SK-N-SH treated with all-trans-retinoic acid at 6 μM for 48 hours (cell line): ENCODE results near the gene KRT23.

Source experiments
- ATAC-seq: fragments of 200-7000 bp; cut with Tn5 transposase; 3 replicates; pipeline ENCODE4 v1.9.1; 2020; ENCODE audit warnings: mild to moderate bottlenecking, moderate library complexity
- ARNTL ChIP-seq: fragments of 450-650 bp; formaldehyde crosslinking; IDR thresholded peaks from 2 replicates; pipeline ENCODE4 v1.5.0; 2020; ENCODE audit warnings: low read depth, mild to moderate bottlenecking, moderate library complexity, borderline replicate concordance
- BACH2 ChIP-seq: fragments of 250-450 bp; sonication (Bioruptor Pico); IDR thresholded peaks from 2 replicates; pipeline ENCODE4 v1.9.0; 2021; ENCODE audit warnings: mild to moderate bottlenecking, borderline replicate concordance
- CREB5 ChIP-seq: fragments of 250-450 bp; sonication (Bioruptor Pico); IDR thresholded peaks from 2 replicates; pipeline ENCODE4 v1.5.1; 2020; ENCODE audit warnings: low read depth, mild to moderate bottlenecking, moderate library complexity
- CSDC2 ChIP-seq: fragments of 250-450 bp; sonication (Bioruptor Pico); IDR thresholded peaks from 2 replicates; pipeline ENCODE4 v1.5.0; 2020; ENCODE audit warnings: mild to moderate bottlenecking, moderate library complexity
- CSRNP3 ChIP-seq: fragments of 250-450 bp; sonication (Bioruptor Pico); IDR thresholded peaks from 2 replicates; pipeline ENCODE4 v1.5.1; 2021; ENCODE audit warnings: mild to moderate bottlenecking, moderate library complexity
- ESRRG ChIP-seq: fragments of 250-450 bp; sonication (Bioruptor Pico); IDR thresholded peaks from 2 replicates; pipeline ENCODE4 v1.6.1; 2021; ENCODE audit warnings: mild to moderate bottlenecking
- GLIS3 ChIP-seq: fragments of 250-450 bp; sonication (Bioruptor Pico); IDR thresholded peaks from 2 replicates; pipeline ENCODE4 v1.5.0; 2020; ENCODE audit warnings: mild to moderate bottlenecking, moderate library complexity
- ISL1 ChIP-seq: fragments of 250-450 bp; sonication (Bioruptor Pico); IDR thresholded peaks from 2 replicates; pipeline ENCODE4 v2.1.2; 2022; ENCODE audit warnings: mild to moderate bottlenecking, moderate library complexity
- OSR1 ChIP-seq: fragments of 250-450 bp; sonication (Bioruptor Pico); IDR thresholded peaks from 2 replicates; pipeline ENCODE4 v1.8.0; 2022; ENCODE audit warnings: moderate library complexity, mild to moderate bottlenecking, inconsistent platforms
- POU6F1 ChIP-seq: fragments of 250-450 bp; sonication (Bioruptor Pico); IDR thresholded peaks from 2 replicates; pipeline ENCODE4 v1.8.0; 2021; ENCODE audit warnings: low read depth, mild to moderate bottlenecking, moderate library complexity, borderline replicate concordance
- PPARA ChIP-seq: fragments of 250-450 bp; sonication (Bioruptor Pico); IDR thresholded peaks from 2 replicates; pipeline ENCODE4 v1.5.0; 2020; ENCODE audit warnings: mild to moderate bottlenecking, borderline replicate concordance
- RARB ChIP-seq: fragments of 250-450 bp; sonication (Bioruptor Pico); IDR thresholded peaks from 2 replicates; pipeline ENCODE4 v1.8.0; 2021; ENCODE audit warnings: mild to moderate bottlenecking, moderate library complexity
- SNAI2 ChIP-seq: fragments of 250-450 bp; sonication (Bioruptor Pico); IDR thresholded peaks from 2 replicates; pipeline ENCODE4 v1.5.0; 2020; ENCODE audit warnings: mild to moderate bottlenecking, moderate library complexity
- TCF4 ChIP-seq: fragments of 250-450 bp; sonication (Bioruptor Pico); IDR thresholded peaks from 2 replicates; pipeline ENCODE4 v1.8.0; 2021; ENCODE audit warnings: mild to moderate bottlenecking, moderate library complexity, borderline replicate concordance
- TOX ChIP-seq: fragments of 250-450 bp; sonication (Bioruptor Pico); IDR thresholded peaks from 2 replicates; pipeline ENCODE4 v1.8.0; 2021; ENCODE audit warnings: mild to moderate bottlenecking, moderate library complexity, borderline replicate concordance
- TSHZ2 ChIP-seq: fragments of 250-450 bp; sonication (Bioruptor Pico); IDR thresholded peaks from 2 replicates; pipeline ENCODE4 v1.5.0; 2020; ENCODE audit warnings: mild to moderate bottlenecking, moderate library complexity
- ZC3H10 ChIP-seq: fragments of 250-450 bp; sonication (Bioruptor Pico); IDR thresholded peaks from 2 replicates; pipeline ENCODE4 v1.5.1; 2021; ENCODE audit warnings: mild to moderate bottlenecking, moderate library complexity
- ZFP3 ChIP-seq: fragments of 250-450 bp; sonication (Bioruptor Pico); IDR thresholded peaks from 2 replicates; pipeline ENCODE4 v1.5.0; 2020; ENCODE audit warnings: mild to moderate bottlenecking, moderate library complexity
- ZNF565 ChIP-seq: fragments of 450-650 bp; formaldehyde crosslinking; conservative IDR thresholded peaks from 2 replicates; pipeline ENCODE4 v1.5.0; 2020; ENCODE audit warnings: low read depth, mild to moderate bottlenecking, moderate library complexity
- ZNF70 ChIP-seq: fragments of 450-650 bp; formaldehyde crosslinking; IDR thresholded peaks from 2 replicates; pipeline ENCODE4 v1.5.0; 2020; ENCODE audit warnings: mild to moderate bottlenecking, moderate library complexity
- ZNF8 ChIP-seq: fragments of 450-650 bp; formaldehyde crosslinking; IDR thresholded peaks from 2 replicates; pipeline ENCODE4 v1.5.0; 2020; ENCODE audit warnings: mild to moderate bottlenecking, moderate library complexity

KRT23 gene

GRCh38 chr17:40910441-40910841 is 27.0 kb downstream of the KRT23 start:
- TF ChIP-seq OSR1 = no peak
- TF ChIP-seq ISL1 (CRISPR knock-in tag) = peak; percentile 51
- ATAC-seq = peak; percentile 48

- TF ChIP-seq CSDC2 (CRISPR knock-in tag) (no peak), ZNF70 (CRISPR knock-in tag) (no peak), TOX (CRISPR knock-in tag) (no peak), ZNF8 (CRISPR knock-in tag) (no peak), SNAI2 (CRISPR knock-in tag) (no peak), ZC3H10 (CRISPR knock-in tag) (no peak)
- peak; percentile 42; the same call in 2 of the 3 replicates for ATAC-seq
Observed at GRCh38 chr17:40909755-40910154, 27.7 kb downstream of the KRT23 start.

- TF ChIP-seq TOX (CRISPR knock-in tag) (no peak), ISL1 (CRISPR knock-in tag) (0 out of 2 replicates have a peak, but pooled peaks have one; percentile 28), TSHZ2 (no peak), CSDC2 (CRISPR knock-in tag) (no peak)
- peak; percentile 97 for ATAC-seq
Observed at GRCh38 chr17:40909351-40909750, 28.1 kb downstream of the KRT23 start.

GRCh38 chr17:40906613-40907012 is 30.8 kb downstream of the KRT23 start:
- TF ChIP-seq CSRNP3 = no peak
- ATAC-seq = no peak

GRCh38 chr17:40905370-40905769 is 32.1 kb downstream of the KRT23 start:
- TF ChIP-seq ZNF70 (CRISPR knock-in tag) = no peak
- no peak for TF ChIP-seq CREB5 (CRISPR knock-in tag)
- TF ChIP-seq POU6F1 (CRISPR knock-in tag) = no peak
- TF ChIP-seq PPARA (CRISPR knock-in tag) = no peak
- TF ChIP-seq RARB = no peak
- TF ChIP-seq BACH2 = no peak
- no peak for TF ChIP-seq ZNF8 (CRISPR knock-in tag)
- TF ChIP-seq GLIS3 = no peak
- no peak for TF ChIP-seq ZNF565 (CRISPR knock-in tag)
- TF ChIP-seq ARNTL (CRISPR knock-in tag) = no peak
- TF ChIP-seq ESRRG (CRISPR knock-in tag) = no peak
- no peak for TF ChIP-seq CSRNP3
- no peak for TF ChIP-seq ZFP3 (CRISPR knock-in tag)
- TF ChIP-seq OSR1 = no peak
- no peak for TF ChIP-seq TCF4 (CRISPR knock-in tag)
- no peak for TF ChIP-seq CSDC2 (CRISPR knock-in tag)
- TF ChIP-seq SNAI2 (CRISPR knock-in tag) = no peak
- no peak for TF ChIP-seq ISL1 (CRISPR knock-in tag)
- TF ChIP-seq ZC3H10 (CRISPR knock-in tag) = no peak
- no peak for ATAC-seq
